EL (cell line): ENCODE data around the gene PSMC2.

Source experiments
- DNase-seq: peaks from one replicate; pipeline ENCODE4 v3.0.0-alpha.2; 2016

PSMC2 gene

GRCh38 chr7:103347507-103348267 lies at the start of gene PSMC2:
Gene PSMC2, plus strand, starts transcription at chr7:103347643. Its CDS starts 69 bp downstream, at chr7:103347712.
- peak; percentile 91 for DNase-seq

DNA sequence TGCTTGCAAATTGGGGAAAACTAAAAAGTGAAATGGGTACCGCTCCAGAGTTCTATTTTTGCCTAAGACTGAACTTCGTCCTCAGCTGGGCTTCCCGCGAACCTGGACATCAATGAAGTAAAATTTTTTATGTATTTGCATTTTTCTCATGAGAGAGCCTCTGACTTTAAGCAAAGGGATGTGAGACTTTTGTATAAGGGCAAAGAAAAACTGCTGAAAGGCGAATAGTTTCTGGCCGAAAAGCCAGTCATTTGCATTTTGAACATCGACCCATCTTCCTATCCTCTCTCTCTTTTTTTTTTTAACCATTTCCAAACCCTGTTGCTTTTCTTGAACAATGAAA lies 49.6 kb upstream of the PSMC2 start:
- DNase-seq: no peak

- DNase-seq: no peak
Observed at GRCh38 chr7:103299660-103300059, 47.8 kb upstream of the PSMC2 start.

DNA sequence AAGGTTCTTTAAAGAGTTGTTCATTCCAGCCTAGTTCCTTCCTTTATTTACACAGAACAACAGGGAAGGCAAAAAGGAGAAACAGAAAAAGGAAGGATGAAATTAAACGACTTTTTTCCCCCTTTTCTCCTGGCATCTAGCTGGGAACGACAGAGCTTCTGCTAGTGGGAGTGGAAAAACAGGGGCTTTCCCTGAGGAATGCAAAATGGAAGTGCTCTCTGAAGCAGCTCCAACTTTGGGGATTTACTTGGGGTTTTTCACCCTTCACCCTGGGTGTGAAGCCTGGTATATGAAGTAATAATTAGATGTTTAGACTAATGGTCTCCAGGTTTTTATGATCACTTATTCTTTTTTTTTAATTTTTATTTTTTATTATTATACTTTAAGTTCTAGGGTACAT lies 46.0 kb upstream of the PSMC2 start:
- no peak for DNase-seq

DNA sequence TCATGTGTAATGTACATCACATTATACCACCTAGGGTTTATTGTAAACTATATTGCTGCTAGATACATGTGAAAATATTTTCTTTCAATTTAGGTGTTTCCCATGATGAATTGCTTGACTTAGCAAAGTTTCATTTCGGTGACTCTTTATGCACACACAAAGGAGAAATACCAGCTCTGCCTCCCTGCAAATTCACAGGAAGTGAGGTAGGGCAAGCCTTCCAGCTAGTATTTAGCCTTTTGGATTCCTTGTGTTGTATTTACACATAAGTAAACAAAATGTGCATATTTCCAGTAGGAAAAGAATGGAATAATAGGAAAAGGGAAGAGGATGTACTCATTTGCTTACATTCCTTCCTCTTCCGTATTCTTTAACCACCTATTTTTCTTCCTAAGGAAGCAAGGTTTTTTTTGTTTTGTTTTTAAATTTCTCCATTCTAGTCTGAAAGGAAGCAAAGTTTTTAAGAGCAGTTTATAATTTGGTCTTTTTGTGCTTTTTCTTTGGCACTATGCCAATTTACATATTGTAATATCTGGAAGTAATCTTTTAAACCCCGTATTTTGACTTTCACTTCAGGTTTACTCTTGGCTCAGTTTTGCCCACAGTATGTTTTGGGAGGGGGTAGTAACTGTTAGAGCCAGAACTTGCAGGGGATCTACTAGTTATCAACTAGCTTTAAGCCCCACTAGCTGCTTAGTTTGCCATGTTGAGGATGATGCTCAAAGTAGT lies 39.8 kb upstream of the PSMC2 start:
- no peak for DNase-seq

DNA sequence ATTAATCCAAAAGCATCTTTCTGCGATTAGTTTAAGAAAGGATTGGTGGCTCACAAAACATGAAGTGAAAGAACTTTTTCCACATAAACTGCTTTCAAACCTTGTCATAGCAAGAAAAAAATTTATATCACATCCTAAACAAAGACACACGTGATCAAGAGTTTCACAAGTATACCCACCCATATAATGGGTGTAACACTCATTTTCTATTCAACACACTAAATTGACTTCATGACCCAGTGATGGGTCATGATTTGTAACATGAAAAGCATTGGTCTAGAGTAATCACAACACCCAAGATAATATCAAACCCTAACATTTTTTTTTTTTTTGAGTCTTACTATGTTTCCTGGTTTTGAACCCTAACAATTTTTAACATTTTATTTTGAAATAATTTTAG lies 32.6 kb upstream of the PSMC2 start:
- DNase-seq: no peak

DNA sequence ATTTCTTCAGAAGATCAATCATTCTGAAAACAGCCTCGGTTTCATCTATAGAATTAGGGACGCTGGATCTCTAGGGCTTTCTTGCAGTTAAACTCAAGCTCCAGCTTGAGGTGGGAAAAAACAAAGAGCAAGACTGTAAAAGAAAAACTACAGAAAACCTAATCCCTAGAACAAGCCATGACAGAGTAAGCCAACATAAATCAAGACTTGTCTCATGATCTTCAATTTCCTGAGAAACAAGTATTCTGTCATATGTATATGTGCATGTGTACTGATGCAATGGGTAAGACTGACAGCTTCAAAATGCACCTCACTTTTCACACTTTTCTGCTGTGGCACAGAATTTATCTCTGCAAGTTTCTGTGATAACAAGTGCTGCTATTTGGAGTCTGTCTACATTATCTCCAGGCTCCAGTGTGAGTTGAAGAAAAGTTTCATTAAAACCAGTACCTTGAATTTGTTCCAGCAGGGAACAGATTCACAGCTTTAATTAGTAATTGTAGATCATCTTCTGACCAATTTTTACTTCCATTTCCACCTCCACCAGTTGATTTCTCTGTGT lies 31.0 kb upstream of the PSMC2 start:
- no peak for DNase-seq

DNA sequence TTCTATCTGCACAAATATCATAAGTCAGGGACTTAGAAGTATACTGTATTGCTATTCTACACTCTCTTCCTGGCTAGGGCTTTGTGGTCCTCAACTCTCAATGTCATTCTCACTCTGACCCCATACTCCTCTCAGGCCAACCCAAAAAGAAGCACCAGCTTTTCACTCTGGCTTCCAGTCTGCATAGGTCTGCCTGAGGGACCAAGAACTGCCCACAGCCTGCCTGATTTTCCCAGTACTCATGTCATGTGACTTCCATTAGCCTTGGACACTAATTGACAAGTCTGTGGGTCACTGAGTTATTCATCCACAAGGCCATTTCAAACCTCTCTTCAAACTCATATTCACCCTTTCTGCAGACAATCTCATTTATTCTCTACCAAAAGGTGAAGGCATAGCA lies 30.4 kb upstream of the PSMC2 start:
- no peak for DNase-seq

DNA sequence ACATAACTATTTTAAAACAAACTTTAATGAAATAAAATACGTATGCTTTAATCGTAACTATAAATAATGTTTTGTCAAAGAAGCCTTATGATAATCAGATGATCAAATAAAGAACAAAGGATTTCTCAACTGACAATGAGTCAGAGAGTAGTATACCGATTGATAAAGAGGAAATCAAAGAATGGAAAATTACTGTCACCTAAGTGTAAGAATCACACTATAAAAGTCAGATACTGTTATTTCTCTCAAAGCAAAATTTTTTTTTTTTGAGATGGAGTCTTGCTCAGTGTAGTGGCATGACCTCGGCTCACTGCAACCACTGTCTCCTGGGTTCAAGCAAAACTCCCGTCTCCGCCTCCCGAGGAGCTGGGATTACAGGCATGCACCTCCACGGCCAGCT lies 21.7 kb upstream of the PSMC2 start:
- DNase-seq: no peak

DNA sequence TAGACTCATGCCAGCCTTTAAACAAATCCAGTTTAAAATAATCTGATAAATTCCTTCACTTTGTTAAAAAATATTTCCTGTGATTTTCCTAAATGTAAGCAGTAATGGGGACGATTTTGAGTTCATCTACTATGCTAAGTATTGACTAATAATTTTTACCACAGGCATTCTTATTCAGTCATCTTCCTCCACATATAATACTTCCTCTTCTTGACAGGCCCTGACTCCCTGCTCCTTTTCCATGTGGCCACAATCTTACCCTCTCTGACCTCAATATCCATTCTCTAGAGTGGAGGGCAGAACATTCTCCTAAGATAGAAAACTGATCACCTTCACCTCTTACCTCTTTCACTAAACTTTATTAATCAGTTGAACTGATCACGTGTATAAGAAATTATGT lies 10.7 kb upstream of the PSMC2 start:
- DNase-seq: no peak

GRCh38 chr7:103338864-103339263 lies 8.6 kb upstream of the PSMC2 start:
- no peak for DNase-seq

DNA sequence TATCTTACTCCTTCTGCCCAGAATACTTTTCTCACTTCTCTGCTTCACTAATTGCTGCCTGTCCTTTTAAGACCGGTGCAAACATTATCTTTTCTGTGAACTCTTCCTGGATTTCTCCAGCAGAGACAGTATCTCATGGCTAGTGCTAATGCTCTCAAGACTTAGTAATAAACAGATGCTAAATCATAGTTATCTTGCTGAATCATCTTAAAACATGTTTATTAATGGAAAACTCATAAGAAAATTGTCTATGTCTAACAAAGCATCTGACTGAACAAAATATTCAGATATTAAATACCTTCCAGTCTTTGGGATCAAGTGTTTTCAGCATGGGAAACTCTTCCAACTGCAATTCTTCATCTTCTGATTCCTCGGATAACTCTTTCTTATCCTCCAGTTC lies 6.0 kb upstream of the PSMC2 start:
- DNase-seq: no peak

DNA sequence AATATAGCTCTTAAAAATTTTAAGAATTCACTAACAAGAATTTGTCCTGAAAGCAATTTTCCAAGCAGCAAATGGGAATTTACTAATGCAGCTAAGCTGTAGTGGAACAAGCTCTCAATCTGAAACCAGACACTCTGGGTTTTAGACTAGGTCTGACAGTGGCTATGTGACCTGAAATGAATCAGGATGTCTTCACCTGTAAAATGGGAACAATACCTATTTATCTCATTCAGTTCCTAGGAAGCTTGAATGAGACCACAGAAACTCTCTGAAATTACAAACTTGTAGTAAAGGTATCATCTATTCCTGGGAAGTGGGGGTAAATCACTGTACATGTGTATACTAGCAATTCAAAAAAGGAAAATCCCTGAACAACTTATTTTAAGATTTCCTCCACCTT lies 4.1 kb upstream of the PSMC2 start:
- DNase-seq: no peak

- DNase-seq: peak; percentile 43
Observed at GRCh38 chr7:103343758-103344452, 3.5 kb upstream of the PSMC2 start.

- DNase-seq: peak; percentile 92
Observed at GRCh38 chr7:103344453-103345149, 2.8 kb upstream of the PSMC2 start, which contains the start of gene DNAJC2. Gene DNAJC2, minus strand, starts transcription at chr7:103344767. Its CDS starts 145 bp downstream, at chr7:103344622.

DNA sequence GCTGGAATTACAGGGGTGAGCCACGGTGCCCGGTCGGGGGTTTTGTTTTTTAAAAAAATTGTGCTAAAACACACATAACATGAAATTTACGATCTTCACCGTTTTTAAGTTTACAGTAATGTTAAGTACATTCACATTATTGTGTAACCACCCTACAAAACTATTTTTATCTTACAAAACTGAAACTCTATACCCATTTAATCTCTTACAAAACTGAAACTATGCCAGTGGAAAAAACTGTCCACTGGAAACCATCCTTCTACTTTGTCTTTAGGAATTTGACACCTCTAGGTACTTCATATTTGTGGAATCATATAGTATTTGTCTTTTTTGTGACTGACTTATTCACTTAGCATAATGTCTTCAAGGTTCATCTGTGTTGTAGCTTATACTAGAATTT lies 1.0 kb upstream of the PSMC2 start:
- DNase-seq: no peak

DNA sequence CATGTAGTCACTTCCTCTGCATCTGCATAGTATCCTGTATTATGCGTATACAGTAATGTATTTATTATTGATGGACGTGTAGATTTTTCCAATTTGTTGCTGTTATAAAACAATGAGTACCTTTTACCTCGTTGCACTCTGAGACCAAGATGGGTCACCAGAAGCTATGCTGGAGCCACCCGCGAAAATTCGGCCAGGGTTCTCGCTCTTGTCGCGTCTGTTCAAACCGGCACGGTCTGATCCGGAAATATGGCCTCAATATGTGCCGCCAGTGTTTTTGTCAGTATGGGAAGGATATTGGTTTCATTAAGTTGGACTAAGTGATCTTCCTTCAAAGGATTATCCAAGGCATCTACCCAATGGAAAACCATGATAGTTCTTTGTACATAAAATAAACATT lies 1.0 kb downstream of the PSMC2 start:
- no peak for DNase-seq

GRCh38 chr7:103348959-103349358 lies 1.5 kb downstream of the PSMC2 start:
- no peak for DNase-seq

GRCh38 chr7:103349805-103350204 lies 2.4 kb downstream of the PSMC2 start:
- no peak for DNase-seq

DNA sequence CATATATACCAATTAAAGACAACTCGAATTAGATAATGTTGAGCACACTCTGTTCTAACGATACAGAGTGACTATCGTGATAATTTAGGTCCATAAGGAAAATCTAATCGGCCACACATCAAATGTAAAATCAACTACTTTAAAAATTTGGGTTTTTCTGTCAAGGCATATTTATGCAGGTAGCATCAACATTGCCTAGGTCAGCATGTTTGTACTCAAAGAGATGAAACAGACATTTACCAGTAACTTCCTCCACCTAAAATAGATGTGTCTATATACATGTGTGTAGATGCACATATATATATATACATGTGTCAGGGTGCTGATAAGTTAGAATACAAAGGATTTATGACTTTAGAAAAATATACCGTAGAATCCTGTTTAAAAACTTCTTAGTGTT lies 22.0 kb downstream of the PSMC2 start:
- no peak for DNase-seq

GRCh38 chr7:103373866-103374643 lies 26.6 kb downstream of the PSMC2 start:
- no peak for DNase-seq
